HUES6 (cell line): Measurements from ENCODE around the gene ACACA.
"Not testable (repeated sequence)": the region's sequence is repeated elsewhere in the genome, so short reads cannot be mapped to it uniquely, and the experiment has no call there.

Source experiments
- H3K27ac ChIP-seq: 2 replicates; pipeline ENCODE4 v1.7.0; 2013; ENCODE audit warnings: low read depth, mild to moderate bottlenecking, low read length, inconsistent platforms
- H3K27me3 ChIP-seq: 2 replicates; pipeline ENCODE4 v1.6.1; 2013; ENCODE audit warnings: low read length; ENCODE audit not compliant: control insufficient read depth, insufficient read depth
- H3K36me3 ChIP-seq: 2 replicates; pipeline ENCODE4 v1.6.1; 2013; ENCODE audit warnings: low read length; ENCODE audit not compliant: control insufficient read depth, insufficient read depth
- H3K4me1 ChIP-seq: 2 replicates; pipeline ENCODE4 v1.6.1; 2013; ENCODE audit warnings: low read length; ENCODE audit not compliant: control insufficient read depth, insufficient read depth
- H3K4me3 ChIP-seq: 2 replicates; pipeline ENCODE4 v1.5.1; 2013; ENCODE audit warnings: low read depth, low read length
- H3K9ac ChIP-seq: one replicate; pipeline ENCODE4 v1.6.1; 2013; ENCODE audit warnings: mild to moderate bottlenecking, low read length
- H3K9me3 ChIP-seq: 2 replicates; pipeline ENCODE4 v1.6.1; 2013; ENCODE audit warnings: low read depth, low read length; ENCODE audit not compliant: control insufficient read depth, insufficient read depth

Gene ACACA

DNA sequence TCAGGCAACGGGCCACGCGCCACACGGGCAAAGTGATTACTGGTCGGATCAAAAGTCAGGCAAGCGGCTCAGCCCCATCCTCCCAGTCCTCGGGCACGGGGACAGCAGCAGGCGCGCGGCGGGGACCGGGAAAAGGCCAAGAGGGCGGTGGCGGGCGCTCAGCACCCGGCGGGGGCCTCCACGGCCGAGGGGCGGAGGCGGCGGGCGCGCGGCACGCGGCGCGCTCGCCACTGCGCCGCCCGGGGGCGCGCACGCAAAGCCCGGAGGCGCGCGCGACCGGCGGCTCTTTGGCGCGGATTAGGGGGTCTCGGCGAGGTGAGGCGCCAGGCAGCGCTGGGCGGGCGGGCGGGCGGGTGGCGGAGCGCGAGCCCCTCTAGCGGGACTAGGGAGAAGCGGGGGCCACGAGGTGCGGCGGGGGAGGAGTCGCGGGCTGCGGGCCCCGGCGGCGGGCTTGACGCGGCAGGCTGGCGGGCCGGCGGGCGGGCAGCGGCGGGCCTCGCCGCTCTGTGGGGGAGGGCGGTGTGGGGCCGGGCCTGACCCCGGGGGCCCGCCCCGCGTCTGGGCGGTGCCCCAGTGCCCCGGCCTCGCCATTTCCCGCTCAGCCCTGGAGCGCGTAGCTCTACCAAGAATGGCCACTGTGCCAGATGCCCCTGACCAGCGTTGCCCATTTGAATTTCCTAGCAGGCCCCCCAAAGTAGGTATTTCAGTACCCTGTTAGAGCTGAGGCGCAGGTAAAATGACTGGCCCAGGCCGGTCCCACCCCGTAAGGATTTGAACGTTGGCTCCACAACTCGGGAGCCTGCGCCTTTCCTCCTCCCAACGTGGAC is at the start of gene ACACA, which contains the start of gene TADA2A:
ACACA (minus strand) TSS at position 202 of the 827 bp plus-strand sequence. CDS start 537 bp downstream, outside the sequence.
TADA2A (plus strand) TSS at position 252 of the 827 bp plus-strand sequence. CDS start 4,480 bp downstream, outside the sequence.
- Histone ChIP-seq H3K36me3 (peaks cover 10% of the 10 kb centered on the region), H3K4me1 (peaks cover 8% of the 10 kb centered on the region; the same call in 1 of the 2 replicates), H3K4me3 (peak within 1 kb of the TSS; percentile 86), H3K27me3 (no peaks in the 10 kb centered on the region), H3K27ac (peak within 1 kb of the TSS; percentile 67), H3K9me3 (no peaks in the 10 kb centered on the region), H3K9ac (peak within 1 kb of the TSS; percentile 98)

DNA sequence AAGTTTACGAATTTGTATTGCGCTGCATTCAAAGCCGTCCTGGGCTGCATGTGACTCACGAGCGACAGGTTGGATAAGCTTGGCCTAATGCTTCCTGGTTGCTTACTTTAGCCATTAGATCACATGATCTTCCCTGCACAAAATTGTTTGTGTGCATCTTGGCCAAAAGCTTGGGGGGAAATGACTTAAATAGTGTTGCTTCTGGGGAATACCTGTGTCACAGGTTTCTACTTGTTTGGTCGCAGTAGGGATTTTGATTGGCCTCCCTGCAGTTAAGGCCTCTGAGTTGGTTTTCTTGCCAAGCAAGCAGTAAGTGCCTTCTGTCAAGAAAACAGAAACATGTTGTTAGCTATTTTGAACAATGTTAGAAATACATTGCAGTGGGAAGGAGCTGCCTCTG is 43.5 kb upstream of the ACACA start:
- Histone ChIP-seq H3K9ac (no peak overlapping the region), H3K9me3 (no peaks in the 10 kb centered on the region), H3K36me3 (peaks cover 10% of the 10 kb centered on the region), H3K27me3 (no peaks in the 10 kb centered on the region), H3K4me3 (no peak overlapping the region), H3K27ac (peak overlapping the region; percentile 13; the same call in 1 of the 2 replicates), H3K4me1 (peaks cover 8% of the 10 kb centered on the region)

DNA sequence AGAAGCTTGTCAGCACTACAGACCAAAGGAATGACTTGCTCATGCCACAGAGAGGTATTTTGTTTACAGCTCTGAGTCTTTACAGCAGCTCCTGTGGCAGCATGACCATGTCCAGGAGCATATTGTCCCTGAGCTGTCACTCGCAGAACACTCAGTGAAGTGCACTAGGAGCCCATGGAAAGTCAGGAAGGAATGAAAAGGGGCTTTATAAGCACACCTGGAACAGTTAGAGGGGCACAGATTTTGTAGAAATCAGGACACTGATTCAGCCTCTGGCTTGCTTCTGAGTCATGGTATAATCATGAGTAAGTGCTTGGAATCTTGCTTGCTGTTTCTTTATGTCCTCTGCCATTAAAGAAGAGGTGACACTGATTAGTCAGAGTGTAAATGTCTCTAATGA is 41.0 kb upstream of the ACACA start:
- Histone ChIP-seq H3K27ac (no peak overlapping the region), H3K9me3 (no peaks in the 10 kb centered on the region), H3K4me3 (no peak overlapping the region), H3K9ac (no peak overlapping the region), H3K36me3 (peaks cover 24% of the 10 kb centered on the region), H3K4me1 (peaks cover 8% of the 10 kb centered on the region), H3K27me3 (no peaks in the 10 kb centered on the region)

DNA sequence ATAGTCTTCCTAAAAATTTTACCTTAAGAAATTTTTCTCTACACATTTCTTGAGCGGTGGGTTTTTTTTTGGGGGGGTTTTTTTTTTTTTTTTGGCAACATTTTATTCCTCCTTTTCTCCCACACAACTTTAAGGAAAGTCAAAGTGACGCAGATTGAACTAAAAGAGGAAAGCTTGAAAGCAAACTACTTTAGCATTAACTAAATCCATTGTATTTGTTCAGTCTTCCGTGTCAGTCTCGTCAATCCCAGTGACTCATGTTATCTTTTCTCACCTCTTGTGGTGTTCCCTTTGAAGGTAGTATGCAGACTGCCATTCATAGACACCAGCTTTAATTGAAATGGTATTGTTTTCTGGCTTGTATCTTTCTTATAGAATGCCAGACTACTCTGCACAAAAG is 39.4 kb upstream of the ACACA start:
- Histone ChIP-seq H3K27me3 (no peaks in the 10 kb centered on the region), H3K4me3 (no peak overlapping the region), H3K9ac (no peak overlapping the region), H3K36me3 (peaks cover 39% of the 10 kb centered on the region), H3K27ac (peak overlapping the region; percentile 62; the same call in 1 of the 2 replicates), H3K9me3 (no peaks in the 10 kb centered on the region), H3K4me1 (peaks cover 8% of the 10 kb centered on the region)

DNA sequence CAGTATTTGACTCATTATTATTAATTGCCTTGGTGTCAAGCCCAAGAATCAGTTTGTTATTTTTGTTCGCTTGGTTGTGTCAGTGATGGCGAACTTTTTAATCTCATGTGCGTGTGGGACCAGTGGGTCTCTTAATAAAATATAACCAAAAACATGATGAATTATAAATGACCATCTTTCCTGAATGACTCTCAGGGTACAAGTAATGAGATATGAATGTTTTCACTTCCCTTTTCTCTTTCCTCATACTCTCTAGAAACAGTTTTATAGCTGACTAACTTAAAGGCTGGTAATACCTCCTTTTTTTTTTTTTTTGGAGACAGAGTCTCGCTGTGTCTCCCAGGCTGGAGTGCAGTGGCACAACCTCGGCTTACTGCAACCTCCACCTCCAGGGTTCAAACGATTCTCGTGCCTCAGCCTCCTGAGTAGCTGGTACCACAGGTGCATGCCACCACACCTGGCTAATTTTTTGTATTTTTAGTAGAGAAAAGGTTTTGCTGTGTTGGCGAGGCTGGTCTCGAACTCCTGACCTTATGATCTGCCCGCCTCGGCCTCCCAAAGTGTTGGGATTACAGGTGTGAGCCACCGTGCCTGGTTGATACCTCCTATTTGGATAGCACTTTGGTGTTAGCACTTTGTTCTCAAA is 34.9 kb upstream of the ACACA start:
- H3K27me3 ChIP-seq, H3K9ac ChIP-seq, H3K9me3 ChIP-seq, H3K4me3 ChIP-seq, H3K27ac ChIP-seq, H3K4me1 ChIP-seq: not testable (repeated sequence)
- H3K36me3 ChIP-seq = peaks cover 65% of the 10 kb centered on the region

DNA sequence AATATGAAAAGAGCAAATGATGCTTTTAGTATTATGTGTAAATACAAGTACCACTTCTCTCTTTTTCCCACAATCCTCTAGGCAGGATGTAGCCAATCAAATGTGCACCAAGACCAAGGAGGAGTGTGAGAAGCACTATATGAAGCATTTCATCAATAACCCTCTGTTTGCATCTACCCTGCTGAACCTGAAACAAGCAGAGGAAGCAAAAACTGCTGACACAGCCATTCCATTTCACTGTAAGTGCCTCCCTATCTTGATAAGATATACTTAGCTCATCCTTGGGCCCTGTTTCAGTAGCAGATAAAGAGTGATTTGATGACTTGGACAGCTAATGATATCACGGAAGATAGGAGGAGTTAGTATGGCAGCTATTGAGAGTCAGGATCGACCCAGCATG is 33.8 kb upstream of the ACACA start:
- H3K9ac ChIP-seq = no peak overlapping the region
- peaks cover 61% of the 10 kb centered on the region for H3K36me3 ChIP-seq
- H3K27ac ChIP-seq = no peak overlapping the region
- H3K9me3 ChIP-seq = no peaks in the 10 kb centered on the region
- H3K27me3 ChIP-seq = no peaks in the 10 kb centered on the region
- H3K4me3 ChIP-seq = no peak overlapping the region
- no peaks in the 10 kb centered on the region for H3K4me1 ChIP-seq

DNA sequence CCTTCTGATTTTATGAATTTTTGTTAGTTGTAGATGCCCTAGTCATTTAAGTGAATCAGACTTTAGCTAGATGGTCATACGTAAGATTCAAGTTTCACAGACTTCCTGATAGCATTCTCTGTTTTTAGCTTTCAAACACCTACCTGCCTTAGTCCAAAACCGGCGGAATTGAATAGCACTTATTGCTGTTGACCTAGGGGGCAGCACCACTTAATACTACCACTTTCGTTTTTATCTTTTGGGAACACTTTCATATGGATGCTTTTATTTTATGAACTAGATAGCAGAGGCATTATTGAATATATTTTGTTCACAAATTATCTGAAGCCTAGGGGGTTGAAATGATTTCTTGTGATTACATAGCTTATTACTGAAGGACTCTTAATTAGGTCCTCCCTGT is 31.5 kb upstream of the ACACA start:
- Histone ChIP-seq H3K4me3 (no peak overlapping the region), H3K36me3 (peaks cover 49% of the 10 kb centered on the region), H3K27ac (no peak overlapping the region)

DNA sequence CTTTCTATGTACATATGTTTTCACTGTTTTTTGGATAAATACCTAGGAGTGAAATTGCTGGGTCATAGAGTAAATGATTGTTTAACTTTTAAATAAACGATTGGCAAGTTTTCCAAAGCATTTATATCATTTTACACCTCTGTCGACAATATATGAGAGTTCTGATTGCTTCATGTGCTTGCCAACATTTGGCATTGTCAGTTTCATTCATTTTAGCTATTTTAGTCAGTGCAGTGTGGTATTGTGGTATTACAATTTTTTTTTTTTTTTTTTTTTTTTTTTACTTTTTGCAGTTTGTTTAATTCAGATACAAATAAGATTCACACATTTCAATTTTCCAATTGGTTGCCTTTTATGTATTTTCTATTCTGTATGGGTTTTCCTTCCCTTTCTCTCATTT is 26.0 kb upstream of the ACACA start:
- H3K9me3 ChIP-seq = no peaks in the 10 kb centered on the region
- H3K27me3 ChIP-seq = no peaks in the 10 kb centered on the region
- no peak overlapping the region for H3K9ac ChIP-seq
- H3K27ac ChIP-seq = no peak overlapping the region
- H3K36me3 ChIP-seq = peaks cover 31% of the 10 kb centered on the region
- H3K4me3 ChIP-seq = no peak overlapping the region
- H3K4me1 ChIP-seq = no peaks in the 10 kb centered on the region

More for the DNA sequence above, 31.5 kb upstream of the ACACA start:
- H3K9ac ChIP-seq = no peak overlapping the region
- no peaks in the 10 kb centered on the region for H3K4me1 ChIP-seq
- no peaks in the 10 kb centered on the region for H3K9me3 ChIP-seq
- no peaks in the 10 kb centered on the region for H3K27me3 ChIP-seq

DNA sequence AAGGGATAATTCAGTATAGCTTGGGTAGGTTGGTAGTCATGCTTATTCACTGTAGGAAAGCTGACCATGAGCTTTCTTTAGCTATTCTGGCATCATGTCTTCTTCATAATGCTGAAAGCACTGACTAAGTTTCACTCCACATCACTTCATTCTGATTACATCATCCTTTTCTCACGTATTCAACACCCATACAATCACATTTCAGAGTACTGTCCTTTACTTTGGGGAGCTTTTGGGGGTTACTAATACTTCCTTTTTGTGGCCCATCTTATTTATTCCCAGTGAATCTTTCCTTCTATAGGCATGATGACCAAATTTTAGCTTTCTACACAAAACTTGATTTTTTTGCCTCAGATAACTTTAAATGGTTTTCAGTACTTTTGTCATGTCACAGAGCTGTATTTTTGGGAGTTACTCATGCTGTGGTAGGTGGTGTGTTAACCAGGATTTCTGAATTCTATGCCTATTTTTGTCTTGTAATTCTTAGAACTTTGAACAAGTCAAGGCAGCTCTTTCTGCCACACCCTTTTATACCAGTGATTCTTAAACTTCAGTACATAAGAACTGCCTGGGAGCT is 23.5 kb upstream of the ACACA start:
- no peaks in the 10 kb centered on the region for H3K4me1 ChIP-seq
- H3K9ac ChIP-seq = no peak overlapping the region
- peaks cover 54% of the 10 kb centered on the region for H3K36me3 ChIP-seq
- peak overlapping the region; percentile 25; the same call in 1 of the 2 replicates for H3K27ac ChIP-seq
- H3K9me3 ChIP-seq = no peaks in the 10 kb centered on the region
- H3K27me3 ChIP-seq = no peaks in the 10 kb centered on the region
- H3K4me3 ChIP-seq = no peak overlapping the region

DNA sequence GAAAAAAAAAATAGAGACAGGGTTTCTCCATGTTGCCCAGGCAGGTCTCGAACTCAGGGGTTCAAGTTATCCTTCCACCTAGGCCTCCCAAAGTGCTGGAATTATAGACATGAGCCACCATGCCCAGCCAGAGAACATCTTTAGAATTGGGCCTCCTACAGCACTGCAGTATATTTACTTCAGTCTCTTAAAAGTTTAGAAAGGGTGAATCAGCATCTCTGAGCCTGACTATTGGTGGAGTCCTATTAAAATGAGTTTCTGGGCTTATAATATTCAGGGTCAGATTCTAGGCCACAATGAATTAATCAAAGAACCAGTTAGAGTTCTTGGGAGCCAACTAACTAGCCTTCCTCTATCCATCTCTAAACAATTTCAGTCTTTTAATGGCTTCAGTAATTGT is 22.8 kb upstream of the ACACA start:
- no peaks in the 10 kb centered on the region for H3K27me3 ChIP-seq
- no peak overlapping the region for H3K4me3 ChIP-seq
- 0 out of 2 replicates have a peak overlapping the region, but pooled peaks have one; percentile 25 for H3K27ac ChIP-seq
- H3K36me3 ChIP-seq = peaks cover 54% of the 10 kb centered on the region
- no peaks in the 10 kb centered on the region for H3K4me1 ChIP-seq
- no peak overlapping the region for H3K9ac ChIP-seq
- no peaks in the 10 kb centered on the region for H3K9me3 ChIP-seq

DNA sequence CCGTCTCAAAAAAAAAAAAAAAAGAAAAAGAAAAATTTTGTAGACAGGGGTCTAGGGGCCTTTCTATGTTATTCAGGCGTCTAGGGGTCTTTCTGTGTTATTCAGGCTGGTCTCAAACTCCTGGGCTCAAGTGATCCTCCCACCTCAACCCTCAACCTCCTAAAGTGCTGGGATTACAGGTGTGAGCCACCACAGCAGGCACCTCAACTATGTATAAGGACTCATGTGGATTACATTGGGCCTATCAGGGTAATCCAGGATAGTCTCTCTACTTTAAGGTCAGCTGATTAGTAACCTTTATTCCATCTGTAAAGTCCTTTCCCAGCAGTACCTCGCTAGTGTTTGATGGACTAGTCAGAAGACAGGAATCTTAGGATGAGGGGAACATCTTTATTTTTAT is 22.4 kb upstream of the ACACA start:
- H3K36me3 ChIP-seq = peaks cover 54% of the 10 kb centered on the region
- H3K27ac ChIP-seq = no peak overlapping the region

More for the DNA sequence above, 22.4 kb upstream of the ACACA start:
- H3K27me3 ChIP-seq = no peaks in the 10 kb centered on the region
- H3K4me3 ChIP-seq = no peak overlapping the region
- no peaks in the 10 kb centered on the region for H3K9me3 ChIP-seq
- no peak overlapping the region for H3K9ac ChIP-seq
- H3K4me1 ChIP-seq = no peaks in the 10 kb centered on the region
